Chondrocyte (in vitro differentiated cells): ENCODE data around the gene SNX9. TPM values are rescaled to one million over a fixed set of nuclear protein-coding genes. Genes with fewer than 3 reads are reported as not detected.
A peak's percentile ranks its signal among the peaks of the same experiment; 100 is the strongest.

Experiments
- DNase-seq: peaks from one replicate; pipeline ENCODE4 v3.0.0; 2021; ENCODE audit warnings: mixed read lengths, low spot score
- H3K27ac Mint-ChIP-seq: one replicate; pipeline ENCODE4 v1.8.0; 2021; ENCODE audit warnings: mild to moderate bottlenecking, moderate library complexity, mixed read lengths; ENCODE audit not compliant: unreplicated experiment
- H3K27me3 Mint-ChIP-seq: 2 replicates; pipeline ENCODE4 v1.8.0; 2021; ENCODE audit warnings: low read depth, mixed read lengths
- H3K36me3 Mint-ChIP-seq: 2 replicates; pipeline ENCODE4 v1.8.0; 2021; ENCODE audit warnings: low read depth, mixed read lengths
- H3K4me1 Mint-ChIP-seq: 2 replicates; pipeline ENCODE4 v1.8.0; 2021; ENCODE audit warnings: low read depth, mild to moderate bottlenecking, mixed read lengths
- H3K4me3 Mint-ChIP-seq: one replicate; pipeline ENCODE4 v1.8.0; 2021; ENCODE audit warnings: mild to moderate bottlenecking, moderate library complexity, mixed read lengths; ENCODE audit not compliant: unreplicated experiment
- H3K9me3 Mint-ChIP-seq: 2 replicates; pipeline ENCODE4 v1.8.0; 2021; ENCODE audit warnings: low read depth, mixed read lengths
- CTCF ChIP-seq: fragments of 200-600 bp; sonication (generic); IDR thresholded peaks from 2 replicates; pipeline ENCODE4 v1.5.0; 2021; ENCODE audit warnings: antibody characterized with exemption, mild to moderate bottlenecking, moderate library complexity
- total RNA-seq: library from RNA; stranded (reverse); gene quantifications from 3 replicates; pipeline ENCODE4 v1.2.1, GENCODE V29; 2021

Gene SNX9
- total RNA-seq, 1 donor from 2014 or later, result 43.9 TPM

GRCh38 chr6:157832250-157832967 is 9.4 kb downstream of the SNX9 start:
- no peak overlapping the region for H3K4me3 Mint-ChIP-seq
- no peak for DNase-seq
- peaks cover 6% of the 10 kb centered on the region for H3K9me3 Mint-ChIP-seq
- peaks cover 43% of the 10 kb centered on the region for H3K4me1 Mint-ChIP-seq
- TF ChIP-seq CTCF, result no peak
- no peaks in the 10 kb centered on the region for H3K27me3 Mint-ChIP-seq
- H3K27ac Mint-ChIP-seq, result peak overlapping the region; percentile 57
- H3K36me3 Mint-ChIP-seq, result peaks cover 4% of the 10 kb centered on the region

DNA sequence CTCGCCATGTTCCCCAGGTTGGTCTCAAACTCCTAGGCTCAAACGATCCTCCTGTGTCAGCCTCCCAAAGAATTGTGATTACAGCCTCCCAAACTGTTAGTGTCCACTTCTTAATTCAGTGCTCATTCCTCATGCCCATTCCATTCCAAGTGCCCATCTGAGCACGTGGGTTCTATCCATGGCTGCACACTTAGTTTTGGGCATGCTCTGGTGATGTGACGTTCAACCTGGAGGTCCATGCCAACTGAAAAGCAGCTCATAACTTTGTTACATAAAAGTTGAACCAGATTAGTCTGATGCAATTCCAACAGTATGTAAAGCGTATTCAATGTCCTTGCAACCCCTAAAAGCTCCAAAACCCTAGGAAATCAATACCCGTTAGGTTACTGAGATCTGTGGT is 11.5 kb downstream of the SNX9 start:
- peak overlapping the region; percentile 45 for H3K27ac Mint-ChIP-seq
- no peak for DNase-seq
- H3K4me1 Mint-ChIP-seq, result peaks cover 51% of the 10 kb centered on the region
- no peak for TF ChIP-seq CTCF
- no peaks in the 10 kb centered on the region for H3K27me3 Mint-ChIP-seq
- H3K9me3 Mint-ChIP-seq, result peaks cover 6% of the 10 kb centered on the region
- no peak overlapping the region for H3K4me3 Mint-ChIP-seq
- H3K36me3 Mint-ChIP-seq, result peaks cover 1% of the 10 kb centered on the region

DNA sequence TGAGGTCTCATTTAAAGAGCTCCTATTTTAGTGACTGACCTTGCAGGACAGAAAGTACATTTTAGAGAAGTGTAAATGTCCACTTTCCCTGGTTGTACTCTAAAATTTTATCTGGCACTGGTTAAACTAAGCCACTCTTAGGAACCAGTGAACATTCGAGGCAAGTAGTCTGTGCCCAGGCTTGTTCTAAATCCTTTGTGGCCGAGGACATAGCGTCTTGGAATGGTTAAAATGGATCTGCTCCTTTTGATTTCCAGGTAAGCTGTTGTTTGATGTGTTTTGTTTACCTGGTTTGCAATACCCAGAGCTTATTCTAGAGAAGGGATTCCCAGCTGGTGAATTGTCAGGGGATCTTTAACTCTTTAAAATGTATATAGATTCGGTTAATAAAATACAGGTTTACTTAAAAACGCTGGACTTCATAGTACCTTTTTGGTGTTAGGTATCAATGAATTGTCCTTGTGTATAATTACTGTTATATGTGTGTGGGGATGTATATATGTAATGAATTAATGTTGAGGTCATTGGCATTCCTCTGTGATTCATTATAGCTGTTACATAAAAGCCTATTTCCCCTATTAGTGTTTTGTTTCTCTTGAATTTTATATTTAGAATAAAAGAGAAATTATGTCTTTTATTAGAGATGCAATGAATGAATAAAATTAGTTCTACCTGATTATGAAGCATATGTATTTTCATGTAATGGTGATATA is 15.8 kb downstream of the SNX9 start:
- no peak for DNase-seq
- H3K9me3 Mint-ChIP-seq, result no peaks in the 10 kb centered on the region
- no peaks in the 10 kb centered on the region for H3K36me3 Mint-ChIP-seq
- peaks cover 51% of the 10 kb centered on the region for H3K4me1 Mint-ChIP-seq
- no peak for TF ChIP-seq CTCF
- H3K27ac Mint-ChIP-seq, result peak overlapping the region; percentile 36
- no peaks in the 10 kb centered on the region for H3K27me3 Mint-ChIP-seq
- H3K4me3 Mint-ChIP-seq, result no peak overlapping the region

DNA sequence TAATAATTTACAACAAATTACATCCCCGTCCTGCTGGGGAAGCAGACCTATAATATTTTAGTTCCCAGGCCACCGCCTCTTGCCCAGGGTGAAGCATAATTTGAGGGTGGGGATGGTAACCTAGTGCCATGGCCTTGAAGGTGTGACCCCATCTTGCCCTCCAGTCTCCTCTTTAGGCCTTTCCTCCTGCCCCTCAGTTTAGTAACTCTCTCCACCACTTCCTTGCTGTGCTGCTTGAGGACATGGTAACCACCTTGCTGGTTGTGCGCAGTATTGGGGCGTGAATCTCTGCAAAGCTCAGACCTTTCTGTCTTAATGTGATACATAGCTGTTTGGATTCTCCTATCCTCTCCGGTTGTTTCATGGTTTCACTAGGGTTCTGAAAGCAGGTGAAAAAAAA is 16.6 kb downstream of the SNX9 start:
- Mint-ChIP-seq H3K4me1 (peaks cover 47% of the 10 kb centered on the region), H3K36me3 (no peaks in the 10 kb centered on the region), H3K9me3 (no peaks in the 10 kb centered on the region), H3K27me3 (no peaks in the 10 kb centered on the region), H3K27ac (peak overlapping the region; percentile 51), H3K4me3 (no peak overlapping the region)
- no peak for DNase-seq
- TF ChIP-seq CTCF, result no peak

GRCh38 chr6:157840261-157840660 is 17.2 kb downstream of the SNX9 start:
- peaks cover 48% of the 10 kb centered on the region for H3K4me1 Mint-ChIP-seq
- no peak for DNase-seq
- no peaks in the 10 kb centered on the region for H3K9me3 Mint-ChIP-seq
- peak overlapping the region; percentile 82 for H3K27ac Mint-ChIP-seq
- no peak for TF ChIP-seq CTCF
- H3K36me3 Mint-ChIP-seq, result no peaks in the 10 kb centered on the region
- no peaks in the 10 kb centered on the region for H3K27me3 Mint-ChIP-seq
- H3K4me3 Mint-ChIP-seq, result no peak overlapping the region
